Vagina (tissue), 2 donors: ENCODE results near the gene SLC48A1. TPM values are rescaled to one million over a fixed set of nuclear protein-coding genes. Genes with fewer than 3 reads are reported as not detected.

ENCODE experiments used
- DNase-seq, 2 donors: peaks; one replicate each; pipeline ENCODE4 v3.0.0-alpha.2; 2017; ENCODE audit errors: extremely low spot score in 2 of 2
- H3K27ac ChIP-seq: fragments of 200-600 bp; sonication (generic); one replicate; pipeline ENCODE4 v1.5.1; 2019
- H3K27me3 ChIP-seq: fragments of 200-600 bp; sonication (generic); one replicate; pipeline ENCODE4 v1.5.1; 2019
- H3K36me3 ChIP-seq, 2 donors: fragments of 200-600 bp; sonication (generic); one replicate each; pipeline ENCODE4 v1.5.1; 2017 to 2019
- H3K4me1 ChIP-seq: fragments of 200-600 bp; sonication (generic); one replicate; pipeline ENCODE4 v1.5.1; 2019
- H3K4me3 ChIP-seq, 2 donors: fragments of 200-600 bp; sonication (generic); 1 replicate in 1 of 2; 2 replicates in 1 of 2; pipeline ENCODE4 v1.5.1; 2016 to 2019
- H3K9me3 ChIP-seq: fragments of 200-600 bp; sonication (generic); one replicate; pipeline ENCODE4 v1.5.1; 2019
- POLR2A ChIP-seq, 2 donors: fragments of 450-650 bp; IDR thresholded peaks; one replicate each; pipeline ENCODE4 v1.6.1; 2017; ENCODE audit warnings: antibody characterized with exemption in 2 of 2, mild to moderate bottlenecking in 2 of 2, moderate library complexity in 2 of 2
- POLR2AphosphoS5 ChIP-seq, 2 donors: sonication (generic); formaldehyde crosslinking; IDR thresholded peaks; one replicate each; pipeline ENCODE4 v1.9.0; 2017; ENCODE audit warnings: antibody characterized with exemption in 2 of 2, mild to moderate bottlenecking in 2 of 2, low read depth in 1 of 2; ENCODE audit not compliant: insufficient read depth in 1 of 2
- intact Hi-C: fragments of 100-400 bp; cut with DNase I; formaldehyde crosslinking; loops from one replicate; pipeline ENCODE4 v1.15.1; 2023
- total RNA-seq: library from RNA; depleted of rRNA; stranded (reverse); fragments of >200 nt; gene quantifications from one replicate; pipeline ENCODE4 v1.2.3, GENCODE V29; 2016
- TF ChIP-seq, protein P1 (sequence below), 3 experiments: fragments of 450-650 bp in 2 of 3; fragments of 200-600 bp in 1 of 3; sonication (generic) in 1 of 3; IDR thresholded peaks; one replicate each; pipeline ENCODE4 v1.5.1; 2017 to 2019; ENCODE audit warnings: antibody characterized with exemption in 3 of 3, mild to moderate bottlenecking in 2 of 3, moderate library complexity in 2 of 3

SLC48A1 gene
- total RNA-seq, 1 donor from 2014 or later, result 20.9 TPM

- no peak for TF ChIP-seq POLR2A (IDR thresholded peaks at IDR 0.05)
- TF ChIP-seq, protein P1, sequence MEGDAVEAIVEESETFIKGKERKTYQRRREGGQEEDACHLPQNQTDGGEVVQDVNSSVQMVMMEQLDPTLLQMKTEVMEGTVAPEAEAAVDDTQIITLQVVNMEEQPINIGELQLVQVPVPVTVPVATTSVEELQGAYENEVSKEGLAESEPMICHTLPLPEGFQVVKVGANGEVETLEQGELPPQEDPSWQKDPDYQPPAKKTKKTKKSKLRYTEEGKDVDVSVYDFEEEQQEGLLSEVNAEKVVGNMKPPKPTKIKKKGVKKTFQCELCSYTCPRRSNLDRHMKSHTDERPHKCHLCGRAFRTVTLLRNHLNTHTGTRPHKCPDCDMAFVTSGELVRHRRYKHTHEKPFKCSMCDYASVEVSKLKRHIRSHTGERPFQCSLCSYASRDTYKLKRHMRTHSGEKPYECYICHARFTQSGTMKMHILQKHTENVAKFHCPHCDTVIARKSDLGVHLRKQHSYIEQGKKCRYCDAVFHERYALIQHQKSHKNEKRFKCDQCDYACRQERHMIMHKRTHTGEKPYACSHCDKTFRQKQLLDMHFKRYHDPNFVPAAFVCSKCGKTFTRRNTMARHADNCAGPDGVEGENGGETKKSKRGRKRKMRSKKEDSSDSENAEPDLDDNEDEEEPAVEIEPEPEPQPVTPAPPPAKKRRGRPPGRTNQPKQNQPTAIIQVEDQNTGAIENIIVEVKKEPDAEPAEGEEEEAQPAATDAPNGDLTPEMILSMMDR (IDR thresholded peaks at IDR 0.05), result no peak
- no peak for TF ChIP-seq POLR2AphosphoS5 (IDR thresholded peaks at IDR 0.05; ENCODE audit: insufficient read depth in 1 of 2, low read depth in 1 of 2)
- Histone ChIP-seq H3K27ac (peak overlapping the region; percentile 99), H3K36me3 (no peaks in the 10 kb centered on the region), H3K27me3 (no peaks in the 10 kb centered on the region), H3K4me3 (no peak overlapping the region), H3K9me3 (no peaks in the 10 kb centered on the region), H3K4me1 (peaks cover 69% of the 10 kb centered on the region)
- no peak for DNase-seq
- intact Hi-C loops, result loop anchor here (5.0 kb wide), 1 partner anchor 51 kb away; no protein-coding TSS in a partner anchor
These were observed 55.3 kb downstream of the SLC48A1 start for GRCh38 chr12:47828008-47828975.

DNA sequence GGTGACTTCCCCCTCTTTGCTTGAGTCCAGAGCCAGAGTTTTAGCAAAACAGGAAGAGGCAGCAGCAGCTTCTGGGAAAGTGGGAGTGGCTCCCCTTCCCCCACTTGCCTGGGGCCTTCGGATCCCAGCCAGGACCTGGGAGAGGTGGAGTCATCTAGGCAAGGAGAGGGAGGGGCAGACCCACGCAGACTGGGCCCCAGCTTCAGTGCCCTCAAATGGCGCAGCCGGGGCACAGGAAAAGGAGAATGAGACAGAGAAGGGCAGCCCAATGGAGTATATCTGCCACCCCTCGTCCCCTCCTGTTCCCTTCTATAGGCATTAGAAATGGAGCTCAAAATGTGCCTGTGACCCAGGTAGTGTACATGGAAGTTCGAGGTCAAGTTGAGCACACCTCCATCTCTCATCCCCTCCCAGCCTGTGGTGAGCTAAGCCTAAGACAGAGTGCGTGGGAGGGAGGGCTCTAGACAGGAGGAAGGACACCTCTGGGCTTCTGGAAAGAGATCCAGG lies 56.0 kb downstream of the SLC48A1 start:
- Histone ChIP-seq H3K4me1 (peaks cover 62% of the 10 kb centered on the region), H3K36me3 (no peaks in the 10 kb centered on the region), H3K4me3 (no peak overlapping the region), H3K27me3 (no peaks in the 10 kb centered on the region), H3K9me3 (no peaks in the 10 kb centered on the region), H3K27ac (peak overlapping the region; percentile 99)
- intact Hi-C loops, result loop anchor here (5.0 kb wide), 1 partner anchor 52 kb away; no protein-coding TSS in a partner anchor
- DNase-seq, result no peak
- TF ChIP-seq, protein P1 (IDR thresholded peaks at IDR 0.05), result no peak
- peak; percentile 73 to 80 for TF ChIP-seq POLR2AphosphoS5 (IDR thresholded peaks at IDR 0.05; ENCODE audit: insufficient read depth in 1 of 2, low read depth in 1 of 2)

DNA sequence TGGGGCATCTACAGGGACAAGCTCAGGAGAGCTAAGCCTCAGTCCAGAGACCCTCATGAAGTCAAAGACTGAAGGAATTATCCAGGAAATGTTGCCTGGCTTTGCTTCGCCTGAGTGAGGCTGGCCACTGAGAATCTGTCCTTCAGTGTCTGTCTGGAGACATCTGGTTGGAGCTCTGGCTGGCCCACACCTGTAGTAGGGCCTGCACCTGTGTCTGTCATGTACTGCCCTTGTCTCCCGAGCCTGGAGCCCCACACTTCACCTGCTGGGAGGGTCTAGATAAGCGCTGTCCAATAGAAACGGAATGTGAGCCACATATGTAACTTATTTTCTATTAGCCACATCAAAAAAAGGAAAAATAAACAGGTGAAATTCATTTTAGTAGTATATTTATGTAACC lies 56.5 kb downstream of the SLC48A1 start:
- no peak for TF ChIP-seq POLR2AphosphoS5 (IDR thresholded peaks at IDR 0.05; ENCODE audit: insufficient read depth in 1 of 2, low read depth in 1 of 2)
- TF ChIP-seq, protein P1 (IDR thresholded peaks at IDR 0.05), result no peak
- H3K27ac ChIP-seq, result peak overlapping the region; percentile 99
- peaks cover 56% of the 10 kb centered on the region for H3K4me1 ChIP-seq
- no peaks in the 10 kb centered on the region for H3K9me3 ChIP-seq
- no peaks in the 10 kb centered on the region for H3K27me3 ChIP-seq
- H3K36me3 ChIP-seq, result no peaks in the 10 kb centered on the region
- no peak for DNase-seq
- intact Hi-C loops, result loop anchor here (5.0 kb wide), 1 partner anchor 52 kb away; no protein-coding TSS in a partner anchor
- H3K4me3 ChIP-seq, result no peak overlapping the region

Other genes starting within 250 kb of the SLC48A1 start
- gene RPAP3, start 67.2 kb upstream of the SLC48A1 start, total RNA-seq, result 19.2 TPM
- gene ENDOU, start 47.7 kb upstream of the SLC48A1 start, total RNA-seq, result 21.4 TPM
- 52.3 TPM for gene RAPGEF3, start 14.4 kb upstream of the SLC48A1 start, total RNA-seq
- 67.0 TPM for gene HDAC7, start 46.7 kb downstream of the SLC48A1 start, total RNA-seq
- 23.6 TPM for gene VDR, start 131.8 kb downstream of the SLC48A1 start, total RNA-seq
- 25.3 TPM for gene TMEM106C, start 190.4 kb downstream of the SLC48A1 start, total RNA-seq
- not detected for gene COL2A1, start 231.2 kb downstream of the SLC48A1 start, total RNA-seq